Hematopoietic multipotent progenitor cell treated with erythropoietin and hydrocortisone succinate and interleukin-3 and kit ligand, for 15 days (in vitro differentiated cells): ENCODE measurements around the gene EHD3.

Source experiments
- DNase-seq: peaks from one replicate; pipeline ENCODE4 v3.0.0-alpha.2; 2015; ENCODE audit warnings: low spot score

EHD3 gene

GRCh38 chr2:31233741-31234682 is at the start of gene EHD3:
TSS of gene EHD3 (plus strand) at chr2:31234152. CDS start at chr2:31234622, 470 bp downstream.
- peak; percentile 11 for DNase-seq

- DNase-seq, result no peak
Measured at GRCh38 chr2:31187166-31187565, 46.8 kb upstream of the EHD3 start.

- no peak for DNase-seq
Measured at GRCh38 chr2:31188131-31188530, 45.8 kb upstream of the EHD3 start.

- no peak for DNase-seq
Measured at GRCh38 chr2:31189141-31189540, 44.8 kb upstream of the EHD3 start.

GRCh38 chr2:31190188-31190587 is 43.8 kb upstream of the EHD3 start:
- DNase-seq, result no peak

- DNase-seq, result no peak
Measured at GRCh38 chr2:31191931-31192330, 42.0 kb upstream of the EHD3 start.

- DNase-seq, result no peak
Measured at GRCh38 chr2:31192396-31192795, 41.6 kb upstream of the EHD3 start.

GRCh38 chr2:31192851-31193392 is 41.0 kb upstream of the EHD3 start:
- no peak for DNase-seq

GRCh38 chr2:31193806-31194205 is 40.1 kb upstream of the EHD3 start:
- DNase-seq, result no peak

GRCh38 chr2:31196622-31197021 is 37.3 kb upstream of the EHD3 start:
- DNase-seq, result no peak

GRCh38 chr2:31197166-31197565 is 36.8 kb upstream of the EHD3 start:
- DNase-seq, result no peak

GRCh38 chr2:31197669-31198068 is 36.3 kb upstream of the EHD3 start:
- DNase-seq, result no peak

GRCh38 chr2:31199206-31199605 is 34.7 kb upstream of the EHD3 start:
- DNase-seq, result no peak

- no peak for DNase-seq
Measured at GRCh38 chr2:31200972-31201371, 33.0 kb upstream of the EHD3 start.

- no peak for DNase-seq
Measured at GRCh38 chr2:31202041-31202440, 31.9 kb upstream of the EHD3 start.

GRCh38 chr2:31202833-31203232 is 31.1 kb upstream of the EHD3 start:
- no peak for DNase-seq

GRCh38 chr2:31203916-31204315 is 30.0 kb upstream of the EHD3 start:
- no peak for DNase-seq

GRCh38 chr2:31204783-31205182 is 29.2 kb upstream of the EHD3 start:
- no peak for DNase-seq

GRCh38 chr2:31205186-31205585 is 28.8 kb upstream of the EHD3 start:
- no peak for DNase-seq

- no peak for DNase-seq
Measured at GRCh38 chr2:31205613-31206012, 28.3 kb upstream of the EHD3 start.

- DNase-seq, result no peak
Measured at GRCh38 chr2:31207790-31208189, 26.2 kb upstream of the EHD3 start.

GRCh38 chr2:31208240-31208639 is 25.7 kb upstream of the EHD3 start:
- no peak for DNase-seq
